ENCODE measurements around the gene TUSC2.
"Not testable (repeated sequence)": the region's sequence is repeated elsewhere in the genome, so short reads cannot be mapped to it uniquely, and the experiment has no call there.

TUSC2 gene

DNA sequence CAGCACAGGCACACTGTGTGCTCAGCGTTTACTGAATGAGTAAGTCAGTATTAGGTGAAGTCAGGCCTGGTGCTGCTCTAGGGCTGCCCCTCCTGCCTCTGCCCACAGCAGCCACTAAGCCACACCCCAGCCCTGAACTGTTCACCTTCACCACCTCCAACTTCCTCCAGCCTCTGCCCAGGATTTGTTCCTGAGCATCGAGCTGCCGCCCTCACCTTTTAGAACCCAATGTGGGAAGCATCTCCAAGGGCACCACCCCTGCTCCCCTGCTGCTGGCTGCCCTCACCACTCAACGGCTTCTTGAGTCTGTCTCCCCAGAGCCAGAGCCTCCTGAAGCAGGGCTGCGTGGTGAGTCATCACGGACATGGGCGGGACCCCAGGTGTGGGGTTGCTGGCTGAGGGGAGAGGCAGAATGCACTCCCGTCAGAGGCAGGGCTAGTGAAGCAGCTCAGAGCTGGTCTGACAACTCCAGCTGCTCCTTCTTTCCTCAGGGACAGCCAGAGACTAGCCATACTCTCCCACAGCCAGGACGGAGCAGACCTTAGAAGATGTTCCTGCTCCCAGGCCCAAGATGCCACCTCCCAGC lies 11.3 kb downstream of the TUSC2 start:
- DNase-seq: peak; percentile 51

DNA sequence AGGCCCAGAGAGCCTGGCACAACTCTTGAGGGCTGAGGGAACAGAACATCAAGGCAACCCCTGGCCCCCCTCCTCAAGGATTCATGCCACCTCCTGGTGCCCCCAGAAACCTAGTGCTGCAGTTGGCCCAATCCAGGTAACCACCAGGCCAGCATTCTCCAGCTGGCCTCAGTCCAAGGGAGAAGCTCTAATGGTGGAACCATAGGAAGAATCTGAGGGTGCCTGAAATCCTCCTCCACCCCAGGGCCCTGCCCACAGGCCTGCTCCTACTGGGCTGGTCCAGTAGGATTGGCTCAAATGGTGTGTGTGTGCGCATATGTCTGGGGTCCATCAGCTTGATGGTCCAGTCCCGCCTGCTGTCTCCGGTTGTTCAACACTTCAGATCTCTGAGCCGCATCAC lies 13.2 kb downstream of the TUSC2 start:
- no peak for DNase-seq

DNA sequence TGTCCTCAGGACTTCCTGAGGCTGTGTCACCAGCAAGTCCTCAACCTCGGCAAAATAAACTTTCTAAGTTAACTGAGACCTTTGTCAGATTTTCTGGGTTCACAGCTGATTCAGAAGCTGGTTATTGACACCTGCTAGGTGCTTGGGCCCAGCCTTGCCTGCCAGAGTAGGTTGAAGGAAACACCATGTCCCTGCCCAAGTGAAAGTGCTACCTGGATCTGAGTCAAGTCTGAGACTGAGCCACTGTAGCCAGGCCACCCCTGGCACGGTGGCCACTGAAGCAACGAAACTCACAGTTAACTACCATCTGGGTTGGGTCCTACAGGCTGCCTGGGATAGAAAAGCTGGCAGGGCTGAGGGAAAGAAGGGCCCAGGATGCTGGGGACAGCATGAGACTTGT lies 13.7 kb downstream of the TUSC2 start:
- DNase-seq: no peak

DNA sequence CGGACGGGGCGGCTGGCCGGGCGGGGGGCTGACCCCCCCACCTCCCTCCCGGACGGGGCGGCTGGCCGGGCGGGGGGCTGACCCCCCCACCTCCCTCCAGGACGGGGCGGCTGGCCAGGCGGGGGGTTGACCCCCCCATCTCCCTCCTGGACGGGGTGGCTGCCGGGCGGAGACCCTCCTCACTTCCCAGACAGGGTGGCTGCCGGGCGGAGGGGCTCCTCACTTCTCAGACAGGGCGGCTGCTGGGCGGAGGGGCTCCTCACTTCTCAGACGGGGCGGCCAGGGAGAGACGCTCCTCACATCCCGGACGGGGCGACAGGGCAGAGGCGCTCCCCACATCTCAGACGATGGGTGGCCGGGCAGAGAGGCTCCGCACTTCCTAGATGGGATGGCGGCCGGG lies 16.0 kb downstream of the TUSC2 start:
- not testable (repeated sequence) for DNase-seq

DNA sequence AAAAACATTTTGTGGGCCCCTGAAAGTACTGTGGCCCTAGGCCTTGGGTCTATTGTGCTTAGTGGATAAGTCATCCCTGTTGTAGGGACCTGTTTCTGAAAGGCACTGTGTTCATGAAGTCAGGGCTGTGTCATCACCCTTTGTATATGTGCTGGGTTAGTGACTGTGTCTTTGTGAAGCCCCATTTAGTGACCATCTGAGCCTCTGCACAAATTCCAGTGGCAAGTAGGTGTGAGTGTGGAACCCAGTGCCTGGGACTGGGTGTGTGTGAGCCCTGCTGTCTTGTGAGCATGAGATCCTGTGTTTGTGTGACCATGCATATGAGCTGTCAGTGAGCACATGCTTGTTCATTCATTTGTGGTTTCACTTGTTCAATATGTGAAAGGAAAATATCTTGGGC lies 23.4 kb downstream of the TUSC2 start:
- no peak for DNase-seq

DNA sequence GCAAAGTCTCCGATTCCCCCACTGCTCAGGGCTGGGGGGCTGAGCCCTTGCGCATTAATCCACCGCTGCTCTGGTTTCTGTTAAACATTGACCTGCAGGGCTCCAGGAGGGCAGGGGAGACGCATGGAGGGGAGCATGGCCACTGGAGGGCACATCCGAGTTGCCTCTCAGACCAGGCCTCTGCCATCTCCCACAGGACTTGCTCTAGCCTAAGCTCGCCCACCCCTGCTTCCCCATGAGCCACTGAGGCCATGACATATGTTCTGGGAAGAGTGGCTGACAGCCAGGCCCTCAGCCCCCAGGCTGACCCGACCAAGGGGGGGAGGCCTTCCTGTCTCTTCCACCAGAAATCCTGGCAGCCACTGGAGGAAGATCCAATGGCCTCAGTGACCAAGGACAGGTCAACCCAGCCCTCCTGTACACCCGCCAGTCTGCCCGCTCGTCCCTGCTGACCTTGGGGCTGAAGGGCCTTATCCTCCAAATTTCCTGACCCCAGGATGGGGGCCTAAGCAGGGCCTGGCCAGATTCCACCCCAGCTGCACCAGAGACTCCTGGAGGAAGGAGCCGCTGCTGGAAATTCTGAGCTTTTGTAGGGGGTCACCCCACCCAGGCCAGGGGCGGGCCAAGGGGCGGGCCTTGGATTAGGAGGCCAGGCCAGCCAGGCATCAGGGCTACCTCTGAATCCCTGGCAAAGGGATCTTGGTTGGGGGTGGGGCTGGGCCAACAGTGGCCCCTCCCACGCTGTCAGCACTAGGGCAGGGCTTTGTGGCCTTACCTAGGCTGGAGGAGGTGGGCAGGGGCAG lies 24.8 kb downstream of the TUSC2 start, which contains the start of gene HYAL1:
Gene HYAL1 (minus strand): TSS at position 562 of the 803 bp plus-strand sequence. CDS start 618 bp downstream, outside the sequence.
- no peak for DNase-seq

DNA sequence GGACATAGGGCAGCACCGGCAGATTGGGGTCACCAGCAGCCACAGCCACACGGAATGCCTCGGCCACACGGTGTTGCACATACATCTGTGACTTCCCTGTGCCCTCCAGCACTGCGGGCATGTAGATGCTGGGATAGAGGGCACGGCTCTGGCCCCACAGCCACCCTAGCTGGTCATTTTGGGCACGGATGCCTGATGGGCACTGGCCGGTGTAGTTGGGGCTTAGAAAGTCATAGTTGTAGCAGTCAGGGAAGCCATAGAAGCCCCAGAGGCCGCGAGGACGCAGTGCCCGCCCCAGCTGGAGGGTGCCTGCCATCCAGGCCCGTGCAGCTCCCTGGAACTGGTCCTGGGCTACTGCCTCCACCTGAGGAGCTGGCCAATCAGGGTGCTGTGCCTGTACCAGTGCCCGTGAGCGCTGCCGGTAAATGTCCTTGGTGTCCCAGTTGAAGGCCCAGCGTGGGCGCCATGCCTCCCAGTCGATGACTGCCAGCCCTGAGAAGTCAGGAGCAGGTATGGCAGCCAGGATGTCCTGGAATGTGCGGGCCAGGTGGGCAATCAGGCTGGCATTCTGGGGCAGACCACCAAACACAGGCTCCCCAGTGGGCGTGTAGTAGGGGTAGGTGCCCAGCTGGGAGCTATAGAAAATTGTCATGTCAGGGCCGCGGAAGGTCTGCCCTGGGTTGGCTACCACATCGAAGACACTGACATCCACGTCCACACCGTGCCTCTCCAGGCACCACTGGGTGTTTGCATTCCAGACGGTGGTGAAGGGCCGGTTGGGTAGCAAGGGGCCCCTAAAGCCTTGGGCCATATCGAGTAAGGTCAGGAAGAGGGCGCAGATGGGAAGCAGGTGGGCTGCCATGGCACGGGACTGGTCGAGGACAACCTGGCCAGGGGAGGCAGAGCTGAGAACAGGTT lies 25.7 kb downstream of the TUSC2 start:
- DNase-seq: no peak

DNA sequence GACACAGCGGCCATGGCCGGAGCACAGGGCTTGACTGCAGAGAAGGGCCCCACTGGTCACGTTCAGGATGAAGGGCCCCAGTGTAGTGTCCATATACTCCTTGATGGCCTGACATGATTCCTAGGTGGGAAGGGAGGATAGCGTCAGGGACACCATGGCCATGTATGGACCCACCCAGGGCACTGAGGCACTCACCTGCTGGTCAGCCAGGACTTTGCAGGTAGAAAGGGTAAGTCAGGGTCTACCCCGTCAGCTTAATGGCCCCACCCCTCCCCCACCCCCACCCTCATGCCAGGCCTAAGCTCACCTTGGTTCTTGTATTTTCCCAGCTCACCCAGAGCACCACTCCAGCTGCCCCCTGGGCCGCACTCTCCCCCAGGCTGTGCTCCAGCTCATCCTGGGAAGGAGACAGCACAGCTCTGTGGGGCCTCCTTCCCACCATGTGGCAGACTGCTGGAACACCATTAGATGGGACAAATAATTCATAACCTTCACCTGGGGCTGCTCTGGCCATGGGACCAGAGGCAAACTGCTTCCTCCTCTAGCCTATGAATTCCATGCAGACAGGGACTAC lies 27.3 kb downstream of the TUSC2 start:
- DNase-seq: no peak

DNA sequence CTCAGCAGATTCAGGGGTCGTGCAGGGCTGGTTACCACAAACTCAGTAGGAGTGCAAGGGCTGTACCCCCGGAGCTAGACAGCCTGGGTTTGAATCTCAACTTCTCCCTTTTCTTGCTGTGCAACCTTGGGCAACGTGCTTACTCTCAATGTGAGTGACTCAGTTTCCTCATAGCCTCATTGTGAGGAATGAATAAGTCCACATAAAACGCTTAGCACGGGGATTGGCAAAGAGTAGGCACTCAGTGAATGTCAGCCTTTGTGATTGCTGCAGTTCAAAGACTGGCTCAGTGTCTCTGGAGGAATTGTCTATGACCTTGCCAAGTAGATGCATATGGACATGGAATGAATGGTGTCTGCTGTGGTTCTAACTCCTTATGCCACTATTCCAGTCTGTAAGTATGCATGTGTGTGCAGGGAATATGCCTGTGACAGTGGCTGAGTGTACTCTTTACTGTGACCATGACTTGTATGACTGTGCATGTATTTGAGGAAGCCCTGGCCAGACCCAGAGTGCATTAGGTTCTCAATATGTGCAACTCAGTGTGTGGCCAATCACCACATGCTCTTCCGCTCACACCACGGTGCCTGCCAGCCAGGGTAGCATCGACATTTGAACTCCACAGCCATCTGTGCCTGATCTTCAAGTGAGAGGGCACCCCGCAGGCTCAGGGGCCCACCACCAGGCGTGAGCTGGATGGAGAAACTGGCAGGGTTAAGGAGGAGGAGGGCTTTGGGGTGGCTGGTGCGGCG lies 27.9 kb downstream of the TUSC2 start:
- peak; percentile 13 for DNase-seq

DNA sequence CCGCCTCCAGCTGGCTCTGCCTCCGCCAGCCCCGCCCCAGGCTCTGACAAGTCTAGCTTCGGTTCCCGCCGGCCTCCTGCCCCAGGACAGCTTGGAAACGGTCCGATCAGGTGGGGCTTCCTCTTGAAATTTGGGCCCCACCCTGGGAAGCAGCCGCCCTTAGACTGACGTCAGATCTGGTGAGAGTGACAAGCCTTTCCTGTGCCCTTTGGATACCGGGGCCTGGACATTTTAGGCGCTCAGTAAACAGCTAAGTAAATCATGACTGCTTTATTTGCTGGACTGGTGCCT lies 28.4 kb downstream of the TUSC2 start:
- no peak for DNase-seq

DNA sequence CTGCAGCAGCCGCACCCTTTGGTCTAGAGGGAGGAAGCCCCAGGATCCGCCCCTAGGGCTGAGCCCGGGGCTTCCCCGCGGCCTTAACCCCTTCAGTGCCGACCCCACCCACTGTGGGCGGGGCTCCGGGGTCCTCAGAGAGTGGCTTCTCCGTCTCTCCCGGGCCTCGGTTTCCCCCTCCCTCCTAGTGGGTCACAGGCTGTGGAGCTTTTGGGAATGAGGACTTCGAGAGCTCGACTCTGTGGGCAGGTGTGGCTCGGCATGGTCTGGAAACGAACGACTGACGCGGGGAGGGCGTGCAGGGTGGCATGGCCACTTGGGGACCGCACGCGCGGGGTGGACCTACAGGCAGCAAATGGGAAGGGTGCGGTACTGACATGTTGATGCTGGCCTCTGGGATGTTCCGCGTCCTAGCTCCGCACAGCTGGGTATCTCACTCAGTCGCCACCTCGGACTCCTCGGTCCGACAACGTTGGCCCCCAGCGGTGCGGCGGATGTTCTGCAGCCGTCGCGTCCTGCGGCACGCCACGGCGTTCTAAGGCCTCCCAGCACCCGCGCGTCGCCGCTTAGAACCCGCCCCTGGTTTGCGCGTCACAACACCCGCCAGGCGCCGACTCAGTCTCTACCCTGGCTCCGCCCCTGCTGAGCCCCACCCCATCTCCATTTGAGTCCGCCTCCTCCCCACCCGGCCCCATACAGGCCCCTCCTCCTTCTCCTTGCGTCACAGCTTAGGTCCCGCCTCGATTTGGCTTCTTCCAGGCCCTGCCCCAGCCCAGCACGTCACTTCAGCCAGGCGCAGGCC lies 29.0 kb downstream of the TUSC2 start, which contains the start of the genes HYAL3 and NAA80:
Gene HYAL3 (minus strand): TSS at position 570 of the 802 bp plus-strand sequence. CDS start 3,803 bp downstream, outside the sequence.
Gene NAA80 (minus strand): TSS at position 570 of the 802 bp plus-strand sequence. CDS start 1,942 bp downstream, outside the sequence.
- DNase-seq: peak; percentile 93

DNA sequence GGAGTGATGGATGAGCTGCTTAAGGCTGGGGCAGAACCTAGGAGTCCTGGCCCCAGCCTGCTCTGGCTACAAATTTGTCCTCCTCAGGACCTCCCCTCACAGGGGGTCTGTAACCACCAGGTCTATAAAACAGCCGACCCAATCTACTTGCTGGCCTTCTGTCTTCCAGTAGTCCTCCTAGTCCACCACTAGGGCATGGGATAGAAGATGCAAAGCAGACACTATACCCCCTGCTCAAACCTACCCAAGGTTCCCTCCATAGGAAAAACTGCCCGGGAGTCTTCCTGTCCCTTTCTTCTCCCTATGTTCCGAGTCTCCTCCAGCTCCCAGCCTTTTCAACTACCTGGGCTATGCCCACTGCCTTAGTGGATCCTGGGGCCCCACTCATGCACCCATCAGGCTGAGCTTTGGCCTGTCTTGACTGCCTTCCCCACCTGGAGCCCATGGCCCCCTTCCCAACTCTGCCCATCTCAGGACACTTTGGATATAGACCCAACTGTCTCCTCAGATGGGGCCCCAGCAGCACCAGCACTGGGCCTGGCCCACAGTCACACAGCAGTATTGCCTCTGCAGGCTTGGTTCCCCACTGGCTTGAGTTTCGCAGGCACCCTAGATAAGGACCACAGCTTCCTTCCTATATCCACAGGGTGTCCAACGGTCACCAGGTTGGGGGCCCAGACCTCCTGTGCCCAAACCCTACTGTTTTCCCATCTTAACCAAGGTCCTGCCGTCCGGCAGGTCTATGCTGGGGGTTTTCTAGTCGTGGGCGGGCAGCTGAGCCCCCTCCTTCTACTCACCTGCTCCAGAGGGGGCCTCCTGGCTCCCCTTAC lies 29.9 kb downstream of the TUSC2 start:
- DNase-seq: no peak

DNA sequence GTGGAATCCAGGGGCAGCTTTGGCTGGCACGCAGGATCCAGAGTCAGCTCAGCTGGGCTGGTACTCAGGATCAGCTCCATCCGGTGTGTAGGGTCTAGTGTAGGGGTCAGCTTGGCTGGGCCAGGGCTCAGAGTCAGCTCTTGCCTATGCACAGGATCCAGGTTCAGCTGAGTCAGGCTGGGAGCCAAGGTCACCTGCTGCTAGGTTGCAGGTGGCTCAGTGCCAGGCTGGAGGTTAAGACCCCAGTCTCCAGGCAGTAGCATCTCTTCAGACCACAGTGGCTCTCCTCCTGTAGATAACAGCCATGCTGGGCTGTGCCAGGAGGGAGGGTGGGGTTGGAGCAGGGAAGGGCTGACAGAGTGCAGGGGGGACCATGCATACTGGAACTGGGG lies 30.6 kb downstream of the TUSC2 start:
- no peak for DNase-seq

DNA sequence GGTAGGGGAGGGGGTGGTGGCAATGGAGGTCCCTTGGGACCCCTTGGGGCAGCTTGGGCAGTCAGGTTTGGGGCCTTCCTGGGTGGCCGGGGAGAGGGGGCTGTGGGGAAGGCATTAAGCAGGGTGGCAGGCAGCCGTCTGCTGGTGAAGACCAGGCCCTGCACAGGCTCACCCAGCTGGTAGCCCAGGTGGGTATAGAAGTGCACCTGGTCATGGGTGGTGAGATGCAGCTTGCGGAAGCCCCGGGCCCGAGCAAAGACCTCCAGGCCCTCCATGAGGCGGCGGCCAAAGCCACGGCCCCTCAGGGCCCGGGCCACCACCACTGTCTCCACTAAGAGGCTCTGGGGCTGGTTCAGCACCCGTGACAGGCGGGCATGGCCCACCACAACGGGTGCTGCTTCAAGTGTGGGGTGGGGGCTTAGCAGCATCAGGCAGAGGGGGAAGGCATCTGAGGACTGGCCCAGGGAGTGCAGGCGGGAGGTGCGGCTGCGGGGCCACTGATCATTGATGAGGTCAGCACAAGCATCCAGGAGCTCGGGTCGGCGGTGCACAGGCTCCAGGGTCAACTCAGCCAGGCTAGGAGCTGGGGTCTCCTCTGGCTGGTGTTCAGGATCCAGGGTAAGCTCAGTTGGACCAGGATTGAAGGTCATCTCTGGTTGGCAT lies 31.2 kb downstream of the TUSC2 start:
- no peak for DNase-seq

DNA sequence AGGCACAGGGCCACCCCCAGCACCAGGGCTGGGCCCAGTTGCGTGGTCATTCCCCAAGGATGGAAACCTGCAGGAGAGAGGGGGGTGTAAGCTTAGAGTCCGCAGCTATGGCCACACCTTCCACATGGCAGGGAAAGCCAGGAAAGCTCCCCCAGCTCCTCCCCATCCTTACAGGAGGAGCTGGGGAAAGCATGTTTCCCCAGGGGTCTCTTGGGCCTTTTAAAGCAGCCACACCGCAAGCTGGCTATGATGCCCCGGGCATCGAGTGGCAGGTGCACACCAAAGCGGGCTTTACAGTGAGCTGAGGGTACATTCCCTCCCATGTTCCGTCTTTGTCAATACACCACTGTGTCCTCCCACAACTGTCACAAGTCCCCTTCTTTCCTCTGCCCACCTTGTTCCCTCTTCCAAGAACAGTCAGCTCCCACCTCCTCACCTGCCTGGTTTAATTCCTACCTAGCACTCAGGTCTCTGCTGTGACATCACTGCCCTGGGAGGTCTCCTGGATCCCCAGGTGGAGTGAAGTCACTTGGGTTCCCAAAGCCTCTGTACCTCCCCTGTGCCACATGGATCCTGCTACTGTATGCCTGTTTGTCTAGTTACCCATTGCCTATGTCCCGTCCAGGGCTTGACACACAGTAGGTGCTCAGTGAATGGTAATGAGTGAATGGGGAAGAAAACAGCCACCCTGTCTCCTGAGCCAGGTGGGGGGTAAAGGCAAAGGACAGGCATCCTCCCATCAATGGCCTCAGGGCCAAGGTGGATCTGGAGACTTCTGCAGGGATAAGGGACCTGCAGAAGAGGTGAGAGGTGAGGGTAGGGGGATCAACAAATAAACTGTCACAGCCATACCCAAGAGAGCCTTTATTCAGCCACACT lies 32.2 kb downstream of the TUSC2 start:
- no peak for DNase-seq

DNA sequence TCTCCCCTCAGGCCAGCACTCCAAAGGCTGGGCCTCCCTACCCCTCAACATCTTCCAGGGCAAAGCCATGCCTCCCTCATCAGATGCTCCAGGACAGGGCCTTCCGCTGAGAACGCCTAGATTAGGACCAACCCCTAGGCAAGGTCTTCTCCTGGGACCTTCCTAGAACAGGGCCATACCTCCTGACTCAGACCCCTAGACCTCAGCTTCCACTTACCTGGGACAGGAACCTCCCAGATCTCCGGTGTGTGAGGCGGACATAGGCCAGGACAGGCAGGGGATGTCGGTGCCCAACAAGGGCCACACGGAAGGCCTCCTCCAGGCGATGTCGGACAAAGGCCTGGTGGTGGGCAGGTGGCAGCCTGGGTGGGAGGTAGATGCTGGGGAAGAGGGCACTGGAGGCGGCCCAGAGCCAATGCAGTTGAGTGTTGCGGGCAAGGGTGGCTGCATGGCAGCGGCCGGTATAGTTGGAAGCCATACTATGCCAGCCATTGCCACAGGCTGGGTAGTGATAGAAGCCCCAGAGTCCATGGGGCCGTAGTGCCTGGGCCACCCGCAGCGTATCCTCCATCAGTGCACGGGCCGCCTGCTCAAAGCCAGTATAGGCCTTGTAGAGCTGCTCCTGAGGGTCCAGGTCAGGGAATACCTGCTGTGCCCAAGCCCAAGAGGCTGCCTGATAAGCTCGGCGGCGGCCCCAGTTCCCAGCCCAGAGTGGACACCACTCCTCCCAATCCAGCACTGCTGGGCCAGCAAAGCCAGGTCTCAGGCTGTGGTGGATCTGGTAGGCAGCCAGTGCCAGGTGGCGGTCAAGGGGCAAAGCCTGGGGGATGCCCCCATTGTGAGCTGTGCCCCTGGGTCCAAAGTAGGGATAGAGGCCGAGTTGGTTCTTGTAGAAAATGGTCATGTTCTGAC lies 33.3 kb downstream of the TUSC2 start:
- no peak for DNase-seq

DNA sequence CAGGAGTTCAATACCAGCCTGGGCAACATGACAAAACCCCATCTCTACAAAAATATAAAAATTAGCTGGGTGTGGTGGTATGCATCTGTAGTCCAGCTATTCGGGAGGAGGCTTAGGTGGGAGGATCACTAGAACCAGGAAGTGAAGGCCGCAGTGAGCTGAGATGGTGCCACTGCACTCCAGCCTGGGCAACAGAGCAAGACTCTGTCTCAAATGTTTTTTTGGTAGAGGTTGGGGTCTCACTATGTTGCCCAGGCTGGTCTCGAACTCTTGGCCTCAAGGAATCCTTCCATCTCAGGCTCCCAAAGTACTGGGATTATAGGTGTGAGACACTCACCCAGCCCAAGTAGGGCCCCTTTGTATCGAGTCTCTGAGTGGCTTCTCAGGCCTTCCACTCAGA lies 33.9 kb downstream of the TUSC2 start:
- no peak for DNase-seq
